Stimulated activated CD4-positive, alpha-beta T cell treated with anti-CD3 and anti-CD28 coated beads, Interleukin-15, amount 100 ng/mL, for 1 hour (primary cell): ENCODE results near the gene PTPRN2.
"Not testable (repeated sequence)": the region's sequence is repeated elsewhere in the genome, so short reads cannot be mapped to it uniquely, and the experiment has no call there.

Experiments
- DNase-seq, 2 donors: peaks; one replicate each; pipeline ENCODE4 v3.0.0-alpha.2; 2020; ENCODE audit warnings: low read depth in 1 of 2, low spot score in 1 of 2

Gene PTPRN2

DNA sequence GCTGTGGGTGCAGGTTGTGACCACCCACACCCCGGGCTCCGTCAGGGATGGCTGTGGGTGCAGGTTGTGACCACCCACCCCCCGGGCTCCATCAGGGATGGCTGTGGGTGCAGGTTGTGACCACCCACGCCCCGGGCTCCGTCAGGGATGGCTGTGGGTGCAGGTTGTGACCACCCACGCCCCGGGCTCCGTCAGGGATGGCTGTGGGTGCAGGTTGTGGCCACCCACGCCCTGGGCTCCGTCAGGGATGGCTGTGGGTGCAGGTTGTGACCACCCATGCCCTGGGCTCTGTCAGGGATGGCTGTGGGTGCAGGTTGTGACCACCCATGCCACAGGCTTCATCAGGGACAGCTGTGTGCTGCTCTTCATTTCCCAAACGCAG is 53.5 kb downstream of the PTPRN2 start:
- not testable (repeated sequence) for DNase-seq

DNA sequence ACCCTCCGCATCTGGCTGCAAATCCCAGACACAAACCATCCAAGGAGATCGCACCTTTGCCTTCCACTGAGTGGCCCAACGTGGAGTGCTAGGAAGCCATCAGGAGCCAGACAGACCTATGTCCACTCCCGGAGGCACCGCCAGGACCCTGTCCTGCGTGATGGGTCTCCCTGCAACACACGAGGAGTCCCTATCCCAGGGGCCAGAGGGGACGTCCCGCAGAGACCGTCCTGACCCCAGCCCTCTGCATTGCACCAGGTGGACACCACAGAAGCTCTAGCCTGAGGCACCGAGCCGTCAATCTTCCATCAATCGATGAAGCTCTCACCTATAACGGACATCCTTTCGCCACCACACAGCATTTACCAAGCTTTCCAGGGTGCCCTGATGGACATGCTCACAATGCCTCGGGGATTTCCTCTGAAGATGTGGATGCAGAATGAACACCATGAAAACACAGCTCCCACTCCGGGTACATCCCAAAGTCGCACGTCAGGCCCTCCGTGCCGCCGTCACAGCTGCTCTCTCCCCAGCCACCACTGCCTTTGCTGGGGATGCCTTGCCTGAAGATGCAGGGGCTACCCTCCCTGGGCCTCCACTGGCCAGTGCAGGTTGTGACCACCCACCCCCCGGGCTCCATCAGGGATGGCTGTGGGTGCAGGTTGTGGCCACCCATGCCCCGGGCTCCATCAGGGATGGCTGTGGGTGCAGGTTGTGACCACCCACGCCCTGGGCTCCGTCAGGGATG is 54.1 kb downstream of the PTPRN2 start:
- DNase-seq = no peak

DNA sequence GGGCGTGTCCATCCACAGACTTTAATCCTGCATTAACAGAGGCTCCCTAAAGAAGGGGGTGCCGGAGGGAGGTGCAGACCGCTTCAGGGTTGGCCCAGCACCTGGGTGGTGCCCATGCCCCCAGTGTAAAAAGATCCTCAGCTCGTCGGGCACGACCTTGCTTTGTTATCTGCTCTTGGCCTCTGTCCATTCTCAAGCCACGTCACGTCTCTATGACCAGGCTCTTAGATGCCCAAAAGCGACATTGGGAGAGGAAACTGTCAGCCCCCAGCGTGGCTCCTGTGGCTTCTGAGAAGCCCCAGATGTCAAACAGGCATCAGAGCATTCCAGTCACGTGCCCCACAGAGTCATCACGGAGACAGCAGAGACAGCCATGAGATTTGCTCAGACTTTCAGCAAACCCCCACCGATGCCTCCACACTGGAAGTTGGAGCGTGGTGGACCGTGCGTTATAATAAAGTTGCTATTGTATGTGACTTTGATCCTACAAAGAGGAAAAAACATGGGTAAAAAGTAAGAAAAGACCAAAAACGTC is 55.5 kb downstream of the PTPRN2 start:
- DNase-seq = no peak

DNA sequence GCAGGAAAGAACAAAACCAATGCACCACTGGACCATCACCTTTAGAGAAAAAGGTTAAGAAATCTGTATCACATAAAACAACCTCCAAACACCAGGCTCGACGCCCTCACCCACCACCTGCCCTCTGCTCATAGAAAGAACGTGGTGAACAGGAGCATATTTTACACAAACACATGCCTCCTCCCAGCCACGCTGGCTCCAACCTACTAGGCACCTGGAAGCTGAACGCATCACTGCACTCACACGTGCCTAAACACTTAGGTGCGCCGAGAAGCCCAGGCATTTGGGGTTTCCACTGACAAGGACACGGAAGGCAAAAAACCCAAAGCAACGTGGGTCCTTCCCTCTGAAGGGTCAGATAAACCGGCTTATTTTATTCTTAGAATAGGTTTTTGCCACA is 56.0 kb downstream of the PTPRN2 start:
- no peak for DNase-seq

DNA sequence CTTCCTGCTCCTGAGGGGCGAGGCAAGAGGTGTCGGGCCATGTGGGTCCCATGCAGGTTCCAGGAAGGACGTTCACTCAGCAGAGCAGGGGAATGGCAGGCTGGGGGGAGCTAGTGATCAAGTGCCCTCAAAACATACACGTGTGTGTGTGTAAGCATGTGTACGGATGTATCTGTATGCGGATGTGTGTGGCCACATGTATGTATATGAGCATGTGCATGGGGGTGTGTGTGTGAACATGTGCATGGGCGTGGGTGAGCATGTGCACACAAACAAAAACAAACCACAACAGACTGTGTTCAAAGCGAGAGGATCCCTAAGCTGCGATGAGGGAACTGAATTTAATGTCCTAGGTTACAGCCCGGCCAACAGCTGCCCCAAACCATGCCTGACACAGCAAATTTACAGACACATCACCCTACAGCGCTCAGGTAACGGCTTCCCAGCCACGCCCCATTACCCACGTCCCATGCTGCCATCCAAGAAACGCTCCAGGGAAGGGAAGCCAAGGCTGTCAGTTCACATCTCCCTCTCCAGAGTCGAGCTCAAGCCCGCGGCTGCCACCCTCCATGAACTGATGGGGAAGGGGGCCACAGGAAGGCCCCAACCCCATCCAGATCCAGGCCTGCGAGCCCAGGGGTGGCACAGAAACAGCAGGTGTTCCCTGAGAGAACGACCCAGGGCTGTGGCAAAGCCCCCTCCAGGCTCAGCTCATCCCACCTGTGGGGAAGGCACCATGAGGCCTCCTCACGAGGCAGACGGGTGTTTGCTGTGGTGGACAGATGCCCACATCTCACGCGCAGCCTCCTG is 56.6 kb downstream of the PTPRN2 start:
- DNase-seq = no peak

DNA sequence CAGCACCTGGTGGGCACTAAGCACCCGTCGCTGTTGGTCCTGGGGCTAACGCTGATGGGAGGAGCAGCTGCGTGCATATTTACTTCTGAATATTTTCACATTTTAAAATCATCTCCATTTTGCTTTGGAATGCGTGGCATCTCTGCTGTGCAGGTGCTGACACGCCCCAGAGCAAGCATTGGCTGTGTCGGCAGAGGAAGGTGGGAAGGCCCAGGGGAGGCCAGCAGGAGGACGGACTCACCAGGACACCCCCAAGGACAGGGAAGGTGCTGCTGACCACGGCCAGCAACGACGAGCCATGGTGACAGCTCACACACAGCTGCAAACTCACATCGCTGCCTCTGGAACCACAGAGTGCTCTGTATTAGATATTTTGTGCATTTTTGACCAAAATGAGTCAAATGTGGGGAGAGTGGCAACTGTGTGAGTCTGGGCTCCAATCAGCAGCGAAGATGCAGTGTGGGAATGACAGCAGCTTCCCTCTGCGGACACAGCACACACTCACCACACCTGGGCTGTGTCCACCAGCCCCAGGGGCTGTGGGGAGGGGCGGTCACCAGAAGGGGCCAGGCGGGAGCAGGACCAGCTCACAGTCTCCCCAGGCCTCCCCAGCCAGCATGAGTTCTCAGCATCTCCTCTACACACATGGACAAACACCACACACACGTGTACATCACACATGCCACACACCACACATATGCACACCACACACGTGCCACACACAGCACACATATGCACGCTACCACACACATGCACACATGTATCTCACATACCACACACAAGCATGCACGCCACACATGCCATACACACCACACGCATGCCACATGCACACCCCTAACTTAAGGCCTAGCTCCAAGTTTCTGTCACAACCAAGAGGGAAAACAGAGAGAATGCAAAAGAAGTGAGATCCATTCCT is 58.2 kb downstream of the PTPRN2 start:
- no peak for DNase-seq

DNA sequence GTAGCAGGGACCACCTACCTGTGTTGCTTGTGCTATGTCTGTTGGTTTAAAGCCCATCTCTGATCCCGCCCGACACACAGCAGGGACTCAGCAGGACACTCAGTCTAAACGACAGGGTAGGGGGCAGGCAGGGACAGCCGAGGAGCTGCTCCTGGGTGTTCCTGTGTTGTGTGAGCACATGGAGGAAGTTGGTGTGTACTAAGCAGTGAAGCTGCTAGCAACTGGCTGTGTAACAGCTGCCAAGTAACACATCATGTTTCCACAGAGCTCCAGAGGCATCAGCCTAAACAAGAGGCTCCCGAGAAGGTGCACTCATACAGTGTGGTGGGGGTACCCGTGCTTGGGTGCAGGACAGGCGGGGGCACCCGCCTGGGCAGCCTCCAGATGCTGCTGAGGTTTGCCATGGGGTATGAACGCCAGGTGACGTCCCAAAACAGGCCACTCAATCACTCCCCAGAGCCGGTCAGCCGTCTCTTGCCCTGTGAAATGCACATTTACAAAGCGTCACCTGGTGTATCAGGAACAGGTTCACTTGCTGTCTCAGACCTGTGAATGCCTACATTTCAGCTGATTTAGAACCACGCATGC is 59.6 kb downstream of the PTPRN2 start:
- DNase-seq = no peak

DNA sequence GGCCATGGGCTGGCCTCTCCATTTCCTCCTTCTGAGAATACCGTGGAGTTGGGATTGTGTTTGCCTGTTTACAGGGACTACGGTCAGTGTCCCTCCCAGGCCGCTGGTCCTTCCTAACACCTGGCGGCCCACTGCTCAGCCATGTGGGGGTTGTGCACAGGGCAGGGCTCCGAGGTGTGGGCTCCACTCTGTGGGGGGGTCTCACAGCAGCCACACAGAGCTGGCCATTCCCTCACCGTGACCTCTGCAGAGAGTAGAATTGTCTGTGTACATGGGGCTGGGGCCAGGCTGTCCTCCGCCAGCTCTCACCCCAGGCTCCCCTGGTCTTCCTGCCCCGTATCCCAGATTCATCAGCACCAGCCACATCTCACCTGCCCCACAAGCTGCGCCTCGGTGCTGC is 60.1 kb downstream of the PTPRN2 start:
- no peak for DNase-seq

DNA sequence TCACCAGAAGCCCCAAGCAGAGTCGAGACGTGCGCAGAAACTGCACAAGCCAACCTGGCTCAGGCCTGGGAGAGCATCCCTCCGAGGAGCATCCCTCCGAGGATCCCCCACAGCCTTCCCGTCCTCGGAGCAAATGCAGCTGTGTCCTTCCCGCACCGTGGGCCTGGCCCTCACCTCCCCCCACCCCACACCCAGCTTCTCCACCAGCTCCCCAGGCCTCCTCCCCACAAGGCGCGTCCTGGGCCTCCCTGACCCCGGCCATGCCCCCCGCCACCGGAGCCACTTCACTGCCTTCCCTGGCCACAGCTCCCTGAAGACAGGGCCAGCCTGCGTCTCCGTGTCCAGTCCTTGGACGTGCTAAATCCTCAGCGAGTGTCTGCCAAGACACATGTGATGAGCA is 60.6 kb downstream of the PTPRN2 start:
- DNase-seq = no peak

DNA sequence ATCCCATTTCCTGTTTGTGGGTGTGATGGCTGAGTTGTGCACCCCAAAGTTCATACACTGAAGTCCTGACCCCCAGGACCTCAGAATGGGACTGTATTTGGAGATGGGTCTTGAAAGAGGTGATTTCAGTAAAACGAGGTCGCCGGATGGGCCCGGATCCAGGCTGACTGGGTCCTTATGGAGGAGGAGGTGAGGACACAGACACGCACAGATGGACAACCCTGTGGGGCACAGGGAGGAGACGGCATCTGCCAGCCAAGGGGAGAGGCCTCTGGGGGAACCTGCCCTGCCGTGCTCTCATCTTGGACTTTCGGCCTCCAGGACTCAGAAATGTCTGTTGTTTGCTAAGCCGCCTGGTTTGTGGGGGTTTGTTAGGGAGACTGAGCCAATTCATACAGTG is 61.1 kb downstream of the PTPRN2 start:
- no peak for DNase-seq

DNA sequence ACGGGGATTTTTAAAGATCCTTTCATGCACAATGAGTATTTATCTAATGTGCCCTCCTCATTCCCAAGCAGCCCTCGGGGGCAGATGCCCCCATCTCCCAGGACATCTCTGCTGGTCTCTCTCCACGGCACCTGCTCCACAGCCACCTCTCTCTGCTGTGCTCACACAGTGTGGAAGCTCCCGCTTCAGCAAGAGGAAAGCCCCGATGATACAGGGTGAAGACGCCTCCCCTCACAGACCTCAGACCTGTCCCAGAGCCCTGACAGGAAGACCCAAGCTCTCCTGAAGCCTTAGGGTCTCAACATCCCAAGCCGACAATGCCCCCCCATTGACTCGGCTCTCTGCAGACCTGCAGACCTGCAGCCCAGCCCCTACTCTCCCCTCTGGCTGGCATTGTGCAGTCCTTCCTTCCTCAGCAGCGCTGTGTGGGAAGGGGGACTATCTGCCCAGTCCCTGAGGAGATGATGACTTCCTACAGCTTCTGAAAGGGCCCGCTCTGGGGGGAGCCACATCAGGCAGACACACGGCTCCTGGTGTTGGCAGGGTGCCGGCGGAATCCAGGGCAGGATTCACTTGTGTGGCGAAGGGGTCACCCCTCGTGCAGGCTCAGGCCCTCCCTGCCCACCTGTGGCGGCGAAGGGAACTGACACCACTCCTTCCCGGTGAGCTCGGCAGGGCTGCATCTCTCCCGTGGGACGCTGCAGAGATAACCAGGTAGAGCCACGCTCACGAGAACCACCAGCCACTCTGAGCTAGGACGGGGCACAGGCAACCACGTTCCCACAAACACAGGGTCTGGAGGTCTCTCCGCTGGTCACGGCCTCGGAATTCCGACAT is 61.8 kb downstream of the PTPRN2 start:
- no peak for DNase-seq

DNA sequence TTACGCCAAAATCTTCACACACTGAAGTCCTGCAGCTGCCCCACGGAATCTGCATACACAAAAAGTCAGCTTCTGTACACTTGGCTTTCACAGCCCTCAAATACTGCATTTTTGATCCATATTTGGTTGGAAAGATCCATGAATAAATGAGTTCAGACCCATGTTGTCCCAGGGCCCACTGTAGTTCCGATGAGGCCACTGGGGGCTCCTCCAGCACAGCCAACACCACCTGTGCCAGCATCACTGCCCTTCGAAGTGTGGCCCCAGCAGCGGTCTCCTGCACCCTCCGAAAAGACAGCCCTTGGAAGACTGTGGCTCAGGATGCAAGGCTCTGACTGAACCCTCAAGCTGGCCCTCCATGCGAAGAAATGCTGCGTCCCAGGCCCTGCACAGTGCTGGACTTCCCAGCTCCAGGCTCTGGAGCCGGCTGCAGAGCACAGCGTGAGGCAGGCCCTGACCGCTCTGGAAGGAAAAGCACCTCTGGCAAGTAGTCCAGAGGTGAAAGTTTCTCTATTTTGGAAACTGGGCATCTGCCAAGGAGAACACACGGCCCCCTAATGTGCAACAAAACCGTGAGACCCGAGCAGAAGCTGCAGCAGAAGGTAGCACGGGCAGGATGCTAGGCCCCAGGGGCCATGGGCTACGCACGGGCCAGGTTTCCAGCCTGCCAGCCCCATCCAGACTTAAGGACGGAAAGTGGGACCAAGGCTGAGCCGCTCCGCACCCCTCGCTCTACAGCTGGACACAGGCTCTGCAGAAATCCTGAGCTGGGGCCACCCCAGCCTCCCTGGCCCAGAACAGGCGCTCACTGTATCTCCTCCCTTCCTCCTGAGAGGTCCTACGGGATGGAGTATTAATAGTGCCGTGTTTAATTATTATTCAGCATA is 62.6 kb downstream of the PTPRN2 start:
- no peak for DNase-seq

DNA sequence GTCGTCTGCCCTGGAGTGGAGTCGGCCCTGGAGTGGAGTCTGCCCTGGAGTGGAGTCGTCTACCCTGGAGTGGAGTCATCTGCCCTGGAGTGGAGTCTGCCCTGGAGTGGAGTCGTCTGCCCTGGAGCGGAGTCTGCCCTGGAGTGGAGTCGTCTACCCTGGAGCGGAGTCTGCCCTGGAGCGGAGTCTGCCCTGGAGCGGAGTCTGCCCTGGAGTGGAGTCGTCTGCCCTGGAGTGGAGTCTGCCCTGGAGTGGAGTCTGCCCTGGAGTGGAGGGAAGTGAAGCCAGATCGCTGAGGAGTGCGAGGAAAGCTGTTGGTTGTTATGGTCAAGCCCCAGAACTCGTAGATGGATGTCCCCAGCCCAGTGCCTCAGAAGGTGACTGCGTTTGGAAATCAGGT is 63.3 kb downstream of the PTPRN2 start:
- not testable (repeated sequence) for DNase-seq

DNA sequence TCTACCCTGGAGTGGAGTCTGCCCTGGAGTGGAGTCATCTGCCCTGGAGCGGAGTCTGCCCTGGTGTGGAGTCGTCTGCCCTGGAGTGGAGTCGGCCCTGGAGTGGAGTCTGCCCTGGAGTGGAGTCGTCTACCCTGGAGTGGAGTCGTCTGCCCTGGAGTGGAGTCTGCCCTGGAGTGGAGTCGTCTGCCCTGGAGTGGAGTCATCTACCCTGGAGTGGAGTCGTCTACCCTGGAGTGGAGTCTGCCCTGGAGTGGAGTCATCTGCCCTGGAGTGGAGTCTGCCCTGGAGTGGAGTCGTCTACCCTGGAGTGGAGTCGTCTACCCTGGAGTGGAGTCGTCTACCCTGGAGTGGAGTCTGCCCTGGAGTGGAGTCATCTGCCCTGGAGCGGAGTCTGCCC is 63.7 kb downstream of the PTPRN2 start:
- not testable (repeated sequence) for DNase-seq

DNA sequence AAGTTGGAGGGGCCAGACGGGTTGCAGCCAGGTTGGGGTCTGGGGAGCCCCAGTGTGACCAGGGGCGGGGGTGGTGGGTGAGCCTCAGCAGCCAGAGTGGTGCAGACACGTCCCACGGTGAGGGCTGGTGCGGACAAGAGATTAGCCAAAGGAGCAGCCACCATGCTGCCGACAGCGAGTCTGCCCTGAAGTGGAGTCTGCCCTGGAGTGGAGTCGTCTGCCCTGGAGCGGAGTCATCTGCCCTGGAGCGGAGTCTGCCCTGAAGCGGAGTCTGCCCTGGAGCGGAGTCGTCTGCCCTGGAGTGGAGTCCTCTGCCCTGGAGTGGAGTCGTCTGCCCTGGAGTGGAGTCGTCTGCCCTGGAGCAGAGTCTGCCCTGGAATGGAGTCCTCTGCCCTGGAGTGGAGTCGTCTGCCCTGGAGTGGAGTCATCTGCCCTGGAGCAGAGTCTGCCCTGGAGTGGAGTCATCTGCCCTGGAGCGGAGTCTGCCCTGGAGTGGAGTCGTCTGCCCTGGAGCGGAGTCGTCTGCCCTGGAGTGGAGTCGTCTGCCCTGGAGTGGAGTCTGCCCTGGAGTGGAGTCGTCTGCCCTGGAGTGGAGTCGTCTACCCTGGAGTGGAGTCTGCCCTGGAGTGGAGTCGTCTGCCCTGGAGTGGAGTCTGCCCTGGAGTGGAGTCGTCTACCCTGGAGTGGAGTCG is 64.3 kb downstream of the PTPRN2 start:
- not testable (repeated sequence) for DNase-seq

DNA sequence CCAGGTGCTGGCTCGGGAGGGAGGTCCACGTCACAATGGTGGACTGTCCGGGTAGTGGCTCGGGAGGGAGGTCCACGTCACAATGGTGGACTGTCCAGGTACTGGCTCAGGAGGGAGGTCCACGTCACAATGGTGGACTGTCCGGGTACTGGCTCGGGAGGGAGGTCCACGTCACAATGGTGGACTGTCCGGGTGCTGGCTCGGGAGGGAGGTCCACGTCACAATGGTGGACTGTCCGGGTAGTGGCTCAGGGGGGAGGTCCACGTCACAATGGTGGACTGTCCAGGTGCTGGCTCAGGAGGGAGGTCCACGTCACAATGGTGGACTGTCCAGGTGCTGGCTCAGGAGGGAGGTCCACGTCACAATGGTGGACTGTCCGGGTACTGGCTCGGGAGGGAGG is 65.8 kb downstream of the PTPRN2 start:
- not testable (repeated sequence) for DNase-seq

DNA sequence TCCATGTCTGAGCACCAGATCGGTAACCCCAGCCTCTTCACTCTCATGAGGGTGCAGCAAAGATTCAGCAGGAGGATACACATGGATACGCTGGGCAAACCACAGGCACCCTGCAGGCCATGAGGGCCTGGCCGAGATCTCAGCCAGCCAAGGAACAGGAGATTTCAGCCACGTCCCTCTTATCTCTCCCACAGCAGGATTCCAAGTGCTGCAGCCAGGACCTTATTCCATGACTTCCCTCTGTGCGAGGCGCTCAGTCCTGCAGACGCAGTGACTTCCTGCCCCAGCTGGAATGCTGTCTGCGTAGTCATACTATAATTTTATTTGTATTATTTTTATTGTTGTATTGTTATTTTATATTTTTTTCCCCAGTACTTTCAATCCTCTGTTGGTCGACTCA is 66.8 kb downstream of the PTPRN2 start:
- no peak for DNase-seq

DNA sequence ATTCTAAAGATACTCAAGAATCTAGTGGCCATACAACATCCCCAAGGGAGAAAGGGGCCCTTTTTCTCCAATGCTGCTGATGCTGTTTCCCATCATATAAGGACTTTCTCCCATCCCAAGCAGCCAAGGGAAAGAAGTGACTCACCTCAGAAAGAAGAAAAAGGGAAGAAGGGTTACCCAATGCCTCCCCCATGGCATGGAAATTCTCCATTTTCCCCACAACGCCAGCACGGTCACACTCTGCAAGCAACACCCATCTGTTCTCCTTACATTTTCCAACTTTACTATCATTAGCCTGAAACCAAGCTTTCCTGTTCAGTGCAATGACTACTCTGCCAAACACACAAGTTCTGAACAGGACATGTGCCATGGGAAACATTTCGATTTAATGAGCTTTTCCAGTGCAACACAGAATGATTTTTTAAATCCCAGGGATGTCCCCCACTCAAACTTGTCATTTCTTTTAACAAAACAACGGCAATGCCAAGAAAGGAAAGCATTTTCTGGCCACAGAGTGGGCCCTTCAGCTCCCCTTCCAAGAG is 67.9 kb downstream of the PTPRN2 start:
- no peak for DNase-seq
